Stimulated activated CD8-positive, alpha-beta memory T cell treated with anti-CD3 and anti-CD28 coated beads, Interleukin-12 subunit alpha, Interleukin-12 subunit beta, amount 100 ng/mL, for 4 hours (primary cell): ENCODE measurements around the gene CD93.

Source experiments
- DNase-seq: peaks from one replicate; pipeline ENCODE4 v3.0.0-alpha.2; 2020; ENCODE audit warnings: low read depth

Gene CD93

DNA sequence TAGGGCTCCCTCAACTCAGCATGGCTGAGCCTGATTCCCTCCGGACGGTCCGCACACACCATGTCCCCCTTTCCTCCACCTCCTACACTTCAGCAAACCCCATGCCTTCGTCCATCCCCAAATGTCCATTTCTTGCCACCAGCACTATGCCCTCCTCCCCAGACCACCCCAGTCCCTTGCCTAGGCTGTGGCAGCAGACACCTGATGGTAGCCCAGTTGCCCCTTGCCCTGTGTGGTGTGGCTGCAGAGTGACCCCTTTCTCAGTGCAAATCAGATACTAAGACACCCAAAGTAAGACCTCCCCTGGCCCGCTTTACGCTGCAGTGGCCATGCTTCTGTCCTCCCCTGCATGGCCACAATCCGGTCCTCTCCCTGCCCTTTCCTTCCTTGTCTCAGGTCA, 34.1 kb upstream of the CD93 start:
- no peak for DNase-seq

DNA sequence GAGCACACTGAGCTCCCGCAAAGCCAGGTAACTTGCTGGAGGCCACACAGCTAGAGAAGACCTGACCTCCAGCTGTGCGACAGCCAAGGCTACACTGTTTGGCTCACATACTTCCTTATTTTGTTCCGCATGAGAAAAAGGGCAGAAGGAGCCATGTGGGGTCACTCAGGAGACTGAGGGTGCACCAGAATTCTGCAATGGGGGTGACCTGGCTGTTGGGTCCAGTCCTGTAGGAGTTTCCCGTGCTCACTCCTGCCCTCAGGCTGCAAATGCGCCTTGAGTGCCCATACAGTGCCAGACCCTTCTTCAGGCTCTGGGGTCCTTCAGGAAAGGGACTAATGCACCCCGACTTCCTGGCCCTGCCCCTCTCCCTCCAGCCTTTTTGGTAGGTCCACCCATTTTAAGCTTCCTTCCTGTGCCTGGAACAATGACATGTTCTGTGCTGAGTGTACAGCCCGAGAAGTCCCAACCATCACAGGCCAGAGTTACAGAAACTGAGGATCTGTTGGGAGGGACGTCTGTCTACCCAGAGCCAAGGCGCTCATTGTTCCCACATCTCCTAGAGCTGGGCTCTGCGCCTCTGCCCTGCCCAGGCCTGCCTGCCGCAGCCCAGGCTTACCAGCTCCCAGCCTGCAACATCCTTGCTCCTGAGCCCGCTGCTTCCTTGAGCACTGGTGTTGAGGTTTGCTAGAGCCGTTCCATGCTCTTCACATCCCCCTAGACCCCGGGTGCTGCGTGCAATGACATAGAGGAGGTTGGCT, 33.5 kb upstream of the CD93 start:
- no peak for DNase-seq

DNA sequence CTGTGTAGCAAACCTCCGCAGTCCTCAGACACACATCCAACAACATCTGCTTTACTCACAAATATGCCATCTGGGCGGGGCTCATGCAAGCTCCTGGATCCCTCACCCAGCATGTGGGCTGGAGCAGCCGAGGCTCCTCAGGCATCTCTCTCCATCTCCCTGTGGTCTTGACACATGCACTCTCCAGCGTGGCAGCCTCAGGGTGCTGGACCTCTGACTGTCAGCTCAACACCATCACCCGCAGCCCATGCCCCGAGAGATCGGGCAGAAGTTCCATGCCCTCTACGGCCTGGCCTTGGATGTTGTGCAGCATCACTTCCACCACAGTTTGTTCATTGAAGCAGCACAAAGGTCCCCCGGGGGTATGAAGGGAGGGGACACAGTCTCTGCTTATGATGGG, 32.6 kb upstream of the CD93 start:
- no peak for DNase-seq

DNA sequence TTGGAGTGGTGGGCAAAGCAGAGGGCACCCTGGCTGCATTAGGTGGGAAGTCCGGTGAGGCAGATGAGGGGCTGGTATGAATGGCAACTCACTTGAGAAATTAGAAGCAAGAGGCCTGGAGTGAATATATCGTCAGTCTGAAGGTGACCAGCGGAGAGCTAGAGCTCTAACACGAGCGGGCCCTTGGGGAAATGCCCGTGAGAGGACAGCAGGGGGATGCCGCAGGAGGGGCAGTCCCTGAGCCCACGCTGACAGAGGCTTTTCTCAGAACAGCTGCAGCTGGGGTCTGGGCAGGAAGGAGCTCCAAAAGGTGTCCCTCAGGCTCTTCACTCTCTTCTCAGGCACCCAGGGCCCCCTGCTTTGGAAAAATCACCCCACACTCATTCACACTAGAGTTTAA, 32.0 kb upstream of the CD93 start:
- no peak for DNase-seq

DNA sequence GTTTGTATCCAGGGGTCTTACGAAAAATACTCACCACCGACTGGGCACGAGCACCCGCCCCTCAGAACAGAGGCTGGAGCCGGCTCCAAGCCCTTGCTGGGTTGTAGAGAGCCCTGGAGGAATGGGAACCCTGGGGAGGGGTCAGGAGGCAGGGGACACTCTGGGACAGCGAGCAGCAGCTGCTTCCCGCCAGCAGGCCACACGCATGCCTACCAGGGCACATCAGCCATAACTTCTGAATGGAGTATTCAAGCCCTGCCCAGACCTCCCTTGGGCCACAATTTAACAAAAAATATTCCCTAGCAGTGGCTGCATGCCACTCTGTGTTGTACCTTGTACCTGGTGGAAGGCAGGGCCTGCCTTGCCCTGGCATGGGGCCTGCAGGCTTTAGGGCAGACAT, 31.6 kb upstream of the CD93 start:
- no peak for DNase-seq

DNA sequence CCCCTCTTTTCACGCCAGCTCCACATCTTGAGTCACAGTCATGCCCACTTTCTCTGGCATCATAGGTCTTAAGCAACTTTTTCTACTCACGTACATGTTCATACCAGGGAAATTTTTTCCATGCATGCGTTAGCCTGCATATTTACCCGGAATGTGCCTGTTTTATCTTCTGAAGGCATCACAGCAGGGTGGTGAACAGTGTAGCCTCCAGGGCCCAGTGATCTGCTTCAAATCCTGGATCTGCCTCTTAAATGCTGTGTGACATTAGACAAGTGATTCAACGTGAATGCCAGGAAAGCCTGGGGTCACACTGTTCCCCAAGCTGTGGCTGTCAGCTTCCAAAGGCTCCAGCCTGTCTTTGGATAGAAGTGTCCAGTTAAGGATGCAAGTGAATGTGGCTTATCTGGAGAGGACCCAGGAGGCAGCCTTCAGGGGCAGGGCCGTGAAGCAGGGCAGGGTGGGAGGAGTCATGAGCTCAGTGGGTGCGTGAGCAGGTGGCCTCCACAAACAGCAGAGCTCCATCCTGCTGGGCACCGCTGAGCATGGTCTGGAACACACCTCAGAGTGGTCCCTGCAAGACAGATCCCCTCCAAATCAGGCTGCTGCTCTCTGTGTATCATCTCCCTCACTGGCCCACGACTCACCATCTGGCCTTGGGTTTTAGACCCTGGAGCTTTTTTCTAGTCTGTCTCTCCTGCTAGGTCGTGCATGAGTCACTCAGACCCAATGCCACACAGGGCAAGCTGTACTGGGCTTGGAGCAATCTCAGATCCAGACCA, 30.4 kb upstream of the CD93 start:
- DNase-seq: no peak

DNA sequence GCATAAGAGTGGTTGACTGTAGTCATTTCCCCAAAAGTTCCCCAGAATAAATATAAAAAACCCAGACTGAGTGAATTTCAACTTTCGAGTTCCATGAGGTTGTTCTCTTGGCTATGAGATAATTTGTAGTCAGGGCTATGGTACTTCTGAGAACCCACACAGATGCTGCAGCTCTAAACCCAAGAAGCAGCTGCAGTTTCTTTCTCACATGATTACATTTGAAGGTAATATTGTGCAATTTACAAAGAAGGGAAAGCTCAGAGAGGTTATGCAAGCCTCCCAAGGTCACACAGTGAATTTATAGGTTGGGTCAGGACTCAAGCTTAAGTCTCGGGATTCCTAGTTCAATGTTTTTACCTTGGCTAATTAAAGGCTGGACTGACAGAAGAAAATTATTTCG, 29.7 kb upstream of the CD93 start:
- DNase-seq: no peak

DNA sequence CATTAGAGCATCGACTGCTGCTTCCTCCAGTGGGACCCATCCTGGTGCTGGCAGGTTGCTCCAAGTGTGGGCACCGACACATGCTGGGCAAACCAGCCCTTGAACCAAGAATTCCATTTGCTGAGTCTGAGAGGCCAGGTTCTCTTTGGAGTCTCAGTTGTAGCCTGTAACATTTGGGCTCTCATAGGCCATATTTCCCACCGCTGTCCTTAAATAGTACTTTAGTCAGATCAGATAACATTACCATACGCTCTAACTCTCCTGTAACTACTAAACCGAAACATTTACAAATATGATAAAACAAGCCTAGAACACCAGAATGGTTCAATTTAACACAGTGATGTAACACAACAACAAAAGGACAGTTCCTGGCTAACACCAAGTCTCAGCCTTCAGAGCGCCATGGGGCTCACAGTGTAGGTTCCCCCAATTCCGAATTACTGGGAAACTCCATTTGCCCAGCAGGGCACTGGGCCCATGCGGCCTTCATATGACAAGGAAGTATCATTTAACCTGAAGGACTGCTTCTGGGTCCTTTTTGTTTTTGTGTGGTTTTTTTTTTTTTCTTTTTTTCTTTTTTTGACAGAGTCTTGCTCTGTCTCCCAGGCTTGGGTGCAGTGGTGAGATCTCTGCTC, 28.4 kb upstream of the CD93 start:
- DNase-seq: no peak

DNA sequence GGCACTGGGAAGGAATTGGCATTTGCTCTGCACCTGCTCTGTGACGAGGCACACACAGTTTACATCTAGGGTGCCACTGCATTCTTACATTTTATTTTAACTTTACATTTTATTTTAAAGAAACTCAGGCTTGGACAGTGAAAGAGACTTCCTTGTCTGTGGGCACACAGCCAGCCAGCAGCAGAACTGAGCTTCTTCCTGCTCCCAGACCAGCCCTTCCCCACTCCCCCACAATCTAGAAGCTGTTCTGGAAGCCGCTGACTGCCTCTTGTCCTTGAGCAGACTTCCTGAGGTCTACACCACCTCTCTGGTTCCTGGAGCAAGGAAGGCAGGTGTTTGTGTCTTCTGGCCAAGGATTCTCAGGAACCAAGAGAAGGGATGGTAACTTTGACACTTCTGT, 27.9 kb upstream of the CD93 start:
- DNase-seq: no peak

DNA sequence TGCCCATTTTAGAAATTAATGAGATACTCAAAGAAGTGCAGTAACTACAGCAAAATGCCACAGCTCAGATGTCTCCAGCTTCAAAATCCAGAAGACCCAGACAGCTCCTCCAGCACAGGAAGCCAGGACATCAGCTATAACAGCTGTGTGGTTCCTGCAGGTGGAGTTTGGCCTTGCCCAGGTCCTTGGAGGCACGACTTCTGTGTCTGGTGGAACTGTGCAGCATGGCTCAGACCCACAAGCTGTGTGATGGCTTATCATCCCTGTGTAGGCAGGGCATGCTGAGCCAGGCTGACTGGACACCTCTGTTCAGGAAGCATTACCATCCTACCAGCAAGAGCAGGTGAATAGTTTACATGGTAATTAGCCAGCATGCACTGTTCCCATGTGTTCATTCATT, 26.5 kb upstream of the CD93 start:
- DNase-seq: no peak

DNA sequence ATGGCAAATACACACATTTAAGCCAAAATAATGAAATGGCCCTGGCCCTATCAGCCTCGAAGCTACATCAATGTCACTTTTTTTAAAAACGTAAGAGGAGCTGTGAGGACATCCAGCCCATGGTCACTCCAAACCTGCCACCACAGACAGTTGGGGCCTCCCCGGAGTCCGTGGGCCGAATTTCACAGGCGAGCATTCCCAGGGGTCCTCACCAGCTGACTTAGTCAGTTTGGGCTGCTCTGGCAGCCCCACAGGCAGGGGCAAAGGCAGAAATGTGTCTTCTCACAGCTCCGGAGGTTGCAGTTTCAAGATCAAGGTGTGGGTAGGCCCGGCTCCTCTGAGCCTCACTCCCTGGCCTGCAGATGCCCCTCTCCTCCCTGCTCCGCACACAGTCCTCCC, 25.8 kb upstream of the CD93 start:
- no peak for DNase-seq

DNA sequence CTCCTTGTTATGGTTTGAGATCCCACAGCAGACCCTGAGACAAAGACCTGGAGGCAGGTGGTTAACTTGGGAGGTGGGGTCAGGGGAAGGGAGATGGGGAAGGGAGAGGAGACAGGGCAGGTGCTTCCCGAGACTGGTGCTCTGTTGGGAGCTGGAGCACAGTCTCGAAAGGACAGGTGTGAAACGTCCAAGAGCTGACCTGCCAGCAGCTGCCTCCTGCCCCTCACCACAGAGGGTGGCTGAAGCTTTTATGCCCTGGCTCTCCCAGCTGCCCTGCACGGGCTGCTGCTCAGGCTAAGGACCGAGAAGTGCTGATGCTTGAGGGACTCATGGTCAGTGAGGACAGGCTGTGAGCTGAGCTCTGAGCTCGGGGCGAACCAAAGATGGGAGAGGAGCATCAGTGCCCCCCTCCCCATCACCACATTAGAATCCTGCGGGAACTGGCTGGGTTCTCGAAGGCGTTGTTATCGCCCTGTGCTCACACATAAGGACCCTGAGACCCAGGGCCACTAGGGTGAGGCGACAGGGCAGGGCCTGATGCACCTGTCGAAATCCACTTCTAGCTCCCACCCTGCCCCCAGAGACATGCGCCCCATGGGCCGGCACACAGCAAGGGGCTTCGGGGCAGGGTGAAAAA, 25.3 kb upstream of the CD93 start:
- DNase-seq: no peak

DNA sequence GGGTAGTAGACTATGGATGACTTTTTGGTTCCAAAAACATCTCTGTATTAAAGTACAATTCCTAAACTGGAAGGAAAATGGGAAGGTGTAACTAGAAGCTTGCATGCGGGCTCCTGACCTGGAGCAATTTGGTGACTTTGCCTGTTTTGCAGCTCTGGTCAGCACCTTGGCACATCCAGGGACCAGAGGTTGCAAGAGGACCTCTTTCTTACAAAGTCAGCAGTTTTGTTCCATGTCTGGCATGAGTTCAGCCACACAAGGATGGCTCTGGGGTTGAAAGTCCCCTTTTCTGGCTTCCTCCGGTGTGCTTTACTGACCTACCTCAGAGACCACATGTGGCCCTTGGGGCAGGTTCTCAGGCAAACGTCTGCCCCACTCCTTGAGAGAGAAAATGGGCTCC, 22.7 kb upstream of the CD93 start:
- DNase-seq: no peak

DNA sequence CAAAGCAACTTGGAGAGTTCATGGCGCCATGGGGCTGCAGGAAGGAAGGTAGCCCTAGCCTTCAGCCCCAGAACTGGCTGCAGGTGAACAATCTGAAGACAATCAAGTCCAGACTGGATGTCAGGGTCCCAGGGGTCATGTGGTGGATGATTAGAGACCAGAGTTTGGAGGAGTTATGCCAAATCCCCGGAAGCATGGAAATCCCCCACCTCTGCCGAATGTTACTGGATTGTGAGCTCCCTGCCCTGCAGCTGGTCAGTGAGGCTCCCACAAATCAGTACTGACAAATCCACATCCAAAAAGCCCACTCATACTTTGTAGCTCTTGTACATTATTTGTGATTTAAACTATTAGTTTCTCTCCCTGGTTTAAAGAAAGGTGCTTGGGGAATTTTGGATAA, 21.3 kb upstream of the CD93 start:
- no peak for DNase-seq

DNA sequence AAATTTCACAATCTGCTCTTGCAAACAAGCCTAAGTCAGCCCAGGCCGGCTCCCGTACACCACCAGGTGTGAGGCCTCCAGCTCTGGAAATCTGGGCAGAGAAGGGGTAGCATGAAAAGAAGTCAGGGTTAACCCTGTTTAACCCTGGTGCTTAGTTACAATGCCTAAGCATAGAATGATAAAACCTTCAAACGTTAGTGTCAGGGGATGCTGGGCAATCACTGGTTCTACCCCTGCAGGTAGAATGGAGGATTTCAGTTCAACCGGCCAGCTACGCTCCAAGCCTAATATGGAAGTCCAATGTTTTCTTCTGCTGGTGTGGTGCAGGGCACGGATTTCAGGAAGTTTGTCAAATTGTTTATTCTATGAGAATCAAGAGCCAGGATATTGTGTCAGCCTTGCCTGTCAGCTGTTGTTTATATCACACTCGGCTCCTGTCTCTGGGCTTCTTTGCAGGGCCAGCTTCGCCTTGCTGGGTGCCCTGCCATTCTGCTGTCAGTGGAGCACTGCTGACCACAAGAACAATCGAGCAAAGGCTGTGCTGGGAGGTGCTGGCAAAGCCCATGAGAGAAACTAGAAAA, 20.2 kb upstream of the CD93 start:
- DNase-seq: no peak

DNA sequence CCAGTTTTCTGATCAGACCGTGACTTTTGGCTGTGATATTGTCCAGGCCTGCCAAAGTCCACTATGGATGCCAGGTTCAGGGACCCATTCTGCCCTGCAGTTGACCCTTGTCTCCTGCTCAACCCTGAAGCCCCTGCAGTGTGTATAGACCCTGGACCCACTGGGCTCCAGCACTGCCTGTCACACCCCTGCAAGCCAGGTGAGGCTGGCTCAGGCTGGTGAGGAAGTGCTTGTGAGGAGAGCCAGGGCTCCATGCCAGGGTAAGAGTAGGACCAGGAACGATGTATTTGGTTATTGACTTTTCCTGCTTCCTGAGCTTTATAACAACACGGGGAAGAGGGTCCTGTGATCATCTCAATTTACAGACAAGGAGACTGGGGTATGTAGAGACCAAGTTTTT, 19.1 kb upstream of the CD93 start:
- DNase-seq: no peak

DNA sequence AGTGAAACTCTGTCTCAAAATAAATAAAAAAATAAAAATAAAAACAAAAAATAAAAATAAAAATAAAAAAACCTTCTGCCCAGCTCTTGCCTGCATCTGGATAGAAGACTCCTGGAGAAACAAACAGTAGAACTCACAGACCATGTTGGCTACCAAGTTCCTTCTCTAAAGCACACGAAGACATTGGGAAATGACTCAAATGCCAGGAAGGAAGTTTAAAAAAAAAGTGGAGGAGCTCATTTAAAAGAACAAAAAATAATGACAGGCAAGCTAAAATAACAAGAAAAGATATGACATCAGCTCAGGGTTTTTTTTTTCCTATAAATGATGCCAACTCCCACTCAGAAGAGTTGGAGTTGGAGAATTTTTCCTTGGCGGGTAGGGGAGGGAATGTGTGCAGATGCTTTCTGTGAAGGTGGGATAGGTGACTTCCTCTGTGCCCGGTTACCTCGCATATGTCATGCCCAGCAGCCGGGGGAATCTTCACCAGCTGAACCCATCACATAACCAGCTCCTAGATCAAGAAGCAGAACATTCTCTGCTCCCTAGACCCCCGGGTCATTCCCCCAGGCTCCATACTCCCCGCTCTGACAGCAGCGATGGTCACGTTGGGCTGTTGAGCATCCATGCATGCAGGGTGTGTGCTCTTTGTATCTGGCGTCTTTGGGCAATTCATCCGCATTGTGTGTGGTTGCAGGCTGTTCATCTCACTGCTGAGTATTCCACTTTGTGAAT, 17.3 kb upstream of the CD93 start:
- no peak for DNase-seq

DNA sequence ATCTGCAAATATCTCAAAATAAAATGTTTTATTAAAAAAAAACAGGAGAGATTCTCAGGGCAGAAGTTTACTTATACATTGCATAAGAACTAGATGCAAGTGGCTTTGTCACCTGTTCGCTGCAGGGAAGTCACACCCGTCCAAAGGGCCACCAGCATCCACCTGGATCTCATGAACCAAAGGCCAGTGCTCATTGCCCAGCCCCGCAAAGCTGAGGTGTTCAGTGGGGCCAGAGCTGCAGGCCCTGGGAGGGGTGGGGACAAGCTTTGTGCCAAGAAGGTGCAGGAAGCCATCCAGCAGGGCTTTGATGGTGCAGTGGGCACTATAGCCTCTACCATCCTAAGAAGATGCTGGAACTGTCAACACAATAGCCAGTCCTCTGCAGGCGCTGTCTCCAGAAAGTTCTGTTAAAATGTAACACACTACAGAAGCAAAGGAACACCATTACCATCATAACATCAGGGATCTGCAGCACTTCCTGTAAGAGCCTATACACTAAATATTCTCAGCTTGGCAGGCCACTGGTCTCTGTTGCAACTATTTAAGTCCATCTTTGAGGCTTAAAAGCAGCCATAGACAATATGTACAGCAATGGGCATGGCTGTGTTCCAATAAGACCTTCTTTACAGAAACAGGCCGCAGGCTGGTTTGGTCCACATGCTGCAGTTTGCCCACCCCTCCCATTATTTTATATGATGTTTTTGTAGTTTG, 15.7 kb upstream of the CD93 start:
- DNase-seq: no peak

DNA sequence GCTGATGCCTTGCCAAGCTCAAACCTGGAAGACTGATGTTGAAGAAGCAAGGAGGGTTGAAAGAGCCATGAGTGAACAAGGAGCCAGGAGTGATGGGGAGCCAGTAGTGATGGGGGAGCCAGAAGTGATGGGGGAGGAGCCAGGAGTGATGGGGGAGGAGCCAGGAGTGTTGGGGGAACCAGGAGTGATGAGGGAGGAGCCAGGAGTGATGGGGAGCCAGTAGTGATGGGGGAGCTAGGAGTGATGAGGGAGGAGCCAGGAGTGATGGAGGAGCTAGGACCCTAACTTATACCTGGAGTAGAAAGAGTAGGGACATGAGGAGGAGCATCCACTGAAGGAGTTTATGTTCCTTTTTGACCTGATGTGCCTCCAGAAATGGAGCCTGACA, 14.6 kb upstream of the CD93 start:
- no peak for DNase-seq

DNA sequence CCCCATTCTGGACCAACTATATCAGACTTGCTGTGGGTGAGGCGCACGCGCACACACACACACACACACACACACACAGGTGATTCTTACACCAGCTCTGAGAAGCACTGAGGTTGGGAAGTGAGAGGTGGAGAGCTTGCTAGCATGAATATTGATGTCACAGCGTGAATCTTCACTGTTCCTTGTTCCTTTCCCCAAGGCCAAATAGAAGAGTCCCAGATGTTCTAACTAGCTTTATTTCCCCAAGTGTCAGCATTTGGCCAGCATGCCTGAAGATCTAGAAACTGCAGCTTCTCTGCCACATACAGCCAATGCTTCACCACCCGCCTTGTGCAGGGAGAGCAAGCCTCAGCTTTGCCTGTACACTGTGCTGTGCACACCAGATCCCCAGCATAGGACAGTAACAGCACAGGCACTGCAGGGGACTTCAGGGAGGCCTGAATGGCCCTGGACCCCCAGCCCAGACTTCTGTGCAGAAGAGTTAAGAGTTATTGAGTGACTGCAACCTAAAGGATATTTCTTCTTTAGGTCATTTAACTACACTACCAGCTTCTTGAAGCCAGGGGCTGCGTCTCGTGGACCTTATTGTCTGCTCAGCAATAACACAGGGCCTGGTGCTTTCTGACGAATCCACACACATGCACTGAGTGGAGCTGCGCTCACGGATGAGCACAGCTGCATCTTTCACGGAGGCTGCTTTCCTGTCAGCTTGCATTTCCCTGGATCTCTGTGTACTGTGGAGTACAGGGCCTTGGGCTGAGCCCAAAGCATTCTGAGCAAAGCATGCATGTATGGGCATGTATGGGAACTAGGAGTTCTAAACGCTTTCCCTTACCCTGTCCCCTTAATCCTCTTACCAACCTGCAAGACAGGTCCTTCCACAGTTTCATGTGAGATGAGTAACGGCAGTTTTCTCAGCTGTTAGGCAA, 13.9 kb upstream of the CD93 start:
- no peak for DNase-seq
